Measurements from ENCODE around the gene COX18. TPM values are rescaled to one million over a fixed set of nuclear protein-coding genes. Genes with fewer than 3 reads are reported as not detected.

COX18 gene
- total RNA-seq, 1 donor from 2014 or later: 10.8 TPM

GRCh38 chr4:73103799-73104503 lies 34.4 kb upstream of the COX18 start:
- H3K36me3 Mint-ChIP-seq (ENCODE audit: low read depth, unreplicated experiment): peaks cover 5% of the 10 kb centered on the region
- H3K27me3 Mint-ChIP-seq (ENCODE audit: low read depth, unreplicated experiment): no peaks in the 10 kb centered on the region
- Histone ChIP-seq H3K4me1 (ENCODE audit: insufficient read depth, low read length) (no peaks in the 10 kb centered on the region), H3K27ac (ENCODE audit: low read depth, low read length) (no peak overlapping the region), H3K4me3 (ENCODE audit: insufficient read depth, low read depth, low read length) (no peak overlapping the region), H2AFZ (ENCODE audit: low read depth, low read length) (no peak overlapping the region), H3K27me3 (ENCODE audit: insufficient read depth, low read length) (no peaks in the 10 kb centered on the region), H3K4me2 (ENCODE audit: low read length) (no peak overlapping the region), H3K36me3 (ENCODE audit: insufficient read depth, low read length) (peaks cover 38% of the 10 kb centered on the region), H3K9me3 (ENCODE audit: insufficient read depth, low read depth, low read length) (no peaks in the 10 kb centered on the region), H4K20me1 (ENCODE audit: insufficient read depth, low read length) (peaks cover 2% of the 10 kb centered on the region), H3K79me2 (ENCODE audit: insufficient read depth, low read length) (no peaks in the 10 kb centered on the region), H3K9ac (ENCODE audit: low read length) (no peak overlapping the region)
- TF ChIP-seq EZH2 (IDR thresholded peaks at IDR 0.05; ENCODE audit: insufficient read depth, low read length) (no peak), CTCF (IDR thresholded peaks at IDR 0.05; ENCODE audit: insufficient read depth, low read depth, low read length) (no peak)
- FAIRE-seq (no peak), DNase-seq (ENCODE audit: low read depth) (no peak)
- no peak overlapping the region for H3K4me3 Mint-ChIP-seq (ENCODE audit: unreplicated experiment)
- H3K27ac Mint-ChIP-seq (ENCODE audit: unreplicated experiment): no peak overlapping the region
- peaks cover 8% of the 10 kb centered on the region for H3K4me1 Mint-ChIP-seq (ENCODE audit: low read depth, unreplicated experiment)
- H3K9me3 Mint-ChIP-seq (ENCODE audit: unreplicated experiment): no peaks in the 10 kb centered on the region

- Histone ChIP-seq H3K27ac (ENCODE audit: low read depth, low read length) (no peak overlapping the region), H3K9ac (ENCODE audit: low read length) (no peak overlapping the region), H2AFZ (ENCODE audit: low read depth, low read length) (no peak overlapping the region), H3K9me3 (ENCODE audit: insufficient read depth, low read depth, low read length) (no peaks in the 10 kb centered on the region), H3K4me3 (ENCODE audit: insufficient read depth, low read depth, low read length) (no peak overlapping the region), H3K79me2 (ENCODE audit: insufficient read depth, low read length) (no peaks in the 10 kb centered on the region), H3K4me2 (ENCODE audit: low read length) (no peak overlapping the region), H3K4me1 (ENCODE audit: insufficient read depth, low read length) (no peaks in the 10 kb centered on the region), H3K36me3 (ENCODE audit: insufficient read depth, low read length) (peaks cover 41% of the 10 kb centered on the region), H3K27me3 (ENCODE audit: insufficient read depth, low read length) (no peaks in the 10 kb centered on the region), H4K20me1 (ENCODE audit: insufficient read depth, low read length) (peaks cover 7% of the 10 kb centered on the region)
- FAIRE-seq: no peak
- Mint-ChIP-seq H3K27me3 (ENCODE audit: low read depth, unreplicated experiment) (no peaks in the 10 kb centered on the region), H3K4me3 (ENCODE audit: unreplicated experiment) (no peak overlapping the region), H3K4me1 (ENCODE audit: low read depth, unreplicated experiment) (peaks cover 5% of the 10 kb centered on the region), H3K27ac (ENCODE audit: unreplicated experiment) (no peak overlapping the region), H3K36me3 (ENCODE audit: low read depth, unreplicated experiment) (peaks cover 2% of the 10 kb centered on the region), H3K9me3 (ENCODE audit: unreplicated experiment) (no peaks in the 10 kb centered on the region)
- TF ChIP-seq CTCF (IDR thresholded peaks at IDR 0.05; ENCODE audit: insufficient read depth, low read depth, low read length) (no peak), EZH2 (IDR thresholded peaks at IDR 0.05; ENCODE audit: insufficient read depth, low read length) (no peak)
- DNase-seq (ENCODE audit: low read depth): no peak
Measured at GRCh38 chr4:73099143-73099542, 29.6 kb upstream of the COX18 start.

- Histone ChIP-seq H3K27me3 (ENCODE audit: insufficient read depth, low read length) (no peaks in the 10 kb centered on the region), H3K4me1 (ENCODE audit: insufficient read depth, low read length) (no peaks in the 10 kb centered on the region), H2AFZ (ENCODE audit: low read depth, low read length) (no peak overlapping the region), H3K9me3 (ENCODE audit: insufficient read depth, low read depth, low read length) (no peaks in the 10 kb centered on the region), H3K4me3 (ENCODE audit: insufficient read depth, low read depth, low read length) (no peak overlapping the region), H4K20me1 (ENCODE audit: insufficient read depth, low read length) (peaks cover 7% of the 10 kb centered on the region), H3K36me3 (ENCODE audit: insufficient read depth, low read length) (peaks cover 41% of the 10 kb centered on the region), H3K9ac (ENCODE audit: low read length) (no peak overlapping the region), H3K79me2 (ENCODE audit: insufficient read depth, low read length) (no peaks in the 10 kb centered on the region), H3K27ac (ENCODE audit: low read depth, low read length) (no peak overlapping the region), H3K4me2 (ENCODE audit: low read length) (no peak overlapping the region)
- H3K27ac Mint-ChIP-seq (ENCODE audit: unreplicated experiment): no peak overlapping the region
- DNase-seq (ENCODE audit: low read depth): no peak
- H3K4me3 Mint-ChIP-seq (ENCODE audit: unreplicated experiment): no peak overlapping the region
- H3K4me1 Mint-ChIP-seq (ENCODE audit: low read depth, unreplicated experiment): peaks cover 4% of the 10 kb centered on the region
- TF ChIP-seq CTCF (IDR thresholded peaks at IDR 0.05; ENCODE audit: insufficient read depth, low read depth, low read length): no peak
- no peak for TF ChIP-seq EZH2 (IDR thresholded peaks at IDR 0.05; ENCODE audit: insufficient read depth, low read length)
- H3K9me3 Mint-ChIP-seq (ENCODE audit: unreplicated experiment): no peaks in the 10 kb centered on the region
- no peaks in the 10 kb centered on the region for H3K27me3 Mint-ChIP-seq (ENCODE audit: low read depth, unreplicated experiment)
- FAIRE-seq: no peak
- peaks cover 2% of the 10 kb centered on the region for H3K36me3 Mint-ChIP-seq (ENCODE audit: low read depth, unreplicated experiment)
Measured at GRCh38 chr4:73098713-73099112, 29.2 kb upstream of the COX18 start.

Data from astrocyte (in vitro differentiated cells and primary cell).